Astrocyte of the cerebellum (primary cell): ENCODE results near the gene MYLIP.

Experiments used
- DNase-seq: peaks from one replicate; pipeline ENCODE4 v3.0.0-alpha.2; 2011; ENCODE audit warnings: low read depth
- H3K4me3 ChIP-seq: 2 replicates; pipeline ENCODE4 v1.5.1; 2011; ENCODE audit warnings: mild to moderate bottlenecking, low read depth, low read length, moderate library complexity
- in situ Hi-C: cut with HindIII; loops from 2 replicates; pipeline ENCODE4 v1.10.0; 2017; ENCODE audit warnings: low sequenced_read_pairs
- TF ChIP-seq, protein P1 (sequence below): IDR thresholded peaks from 2 replicates; pipeline ENCODE4 v1.5.1; 2012; ENCODE audit warnings: low read length, low read depth, moderate library complexity, mild to moderate bottlenecking; ENCODE audit errors: missing control alignments

MYLIP gene

DNA sequence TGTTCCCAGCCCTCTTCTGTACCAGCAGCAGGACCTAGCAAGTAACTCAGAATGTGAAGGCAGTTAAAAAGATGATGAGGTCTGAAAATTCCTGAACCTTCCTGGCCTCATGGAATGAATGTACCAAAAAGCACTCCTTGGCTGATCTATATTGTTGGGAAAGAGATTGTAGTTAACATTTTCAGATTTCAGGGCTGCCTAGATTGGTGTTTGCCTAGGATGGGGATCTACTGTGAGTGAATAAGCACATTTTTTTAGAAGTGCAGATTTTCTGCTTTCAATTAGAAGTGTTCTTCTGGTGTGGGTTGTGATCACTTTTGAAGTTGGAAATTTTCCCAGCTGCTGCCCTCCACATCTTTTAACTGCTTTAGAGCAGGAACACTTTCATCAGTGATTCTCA is 6.2 kb downstream of the MYLIP start:
- H3K4me3 ChIP-seq, result no peak overlapping the region
- TF ChIP-seq, protein P1, sequence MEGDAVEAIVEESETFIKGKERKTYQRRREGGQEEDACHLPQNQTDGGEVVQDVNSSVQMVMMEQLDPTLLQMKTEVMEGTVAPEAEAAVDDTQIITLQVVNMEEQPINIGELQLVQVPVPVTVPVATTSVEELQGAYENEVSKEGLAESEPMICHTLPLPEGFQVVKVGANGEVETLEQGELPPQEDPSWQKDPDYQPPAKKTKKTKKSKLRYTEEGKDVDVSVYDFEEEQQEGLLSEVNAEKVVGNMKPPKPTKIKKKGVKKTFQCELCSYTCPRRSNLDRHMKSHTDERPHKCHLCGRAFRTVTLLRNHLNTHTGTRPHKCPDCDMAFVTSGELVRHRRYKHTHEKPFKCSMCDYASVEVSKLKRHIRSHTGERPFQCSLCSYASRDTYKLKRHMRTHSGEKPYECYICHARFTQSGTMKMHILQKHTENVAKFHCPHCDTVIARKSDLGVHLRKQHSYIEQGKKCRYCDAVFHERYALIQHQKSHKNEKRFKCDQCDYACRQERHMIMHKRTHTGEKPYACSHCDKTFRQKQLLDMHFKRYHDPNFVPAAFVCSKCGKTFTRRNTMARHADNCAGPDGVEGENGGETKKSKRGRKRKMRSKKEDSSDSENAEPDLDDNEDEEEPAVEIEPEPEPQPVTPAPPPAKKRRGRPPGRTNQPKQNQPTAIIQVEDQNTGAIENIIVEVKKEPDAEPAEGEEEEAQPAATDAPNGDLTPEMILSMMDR, result no peak
- no peak for DNase-seq
- in situ Hi-C loops, result no loop called here

GRCh38 chr6:16136091-16136490 is 7.2 kb downstream of the MYLIP start:
- no peak for DNase-seq
- H3K4me3 ChIP-seq, result no peak overlapping the region
- in situ Hi-C loops, result no loop called here
- TF ChIP-seq, protein P1, result no peak

DNA sequence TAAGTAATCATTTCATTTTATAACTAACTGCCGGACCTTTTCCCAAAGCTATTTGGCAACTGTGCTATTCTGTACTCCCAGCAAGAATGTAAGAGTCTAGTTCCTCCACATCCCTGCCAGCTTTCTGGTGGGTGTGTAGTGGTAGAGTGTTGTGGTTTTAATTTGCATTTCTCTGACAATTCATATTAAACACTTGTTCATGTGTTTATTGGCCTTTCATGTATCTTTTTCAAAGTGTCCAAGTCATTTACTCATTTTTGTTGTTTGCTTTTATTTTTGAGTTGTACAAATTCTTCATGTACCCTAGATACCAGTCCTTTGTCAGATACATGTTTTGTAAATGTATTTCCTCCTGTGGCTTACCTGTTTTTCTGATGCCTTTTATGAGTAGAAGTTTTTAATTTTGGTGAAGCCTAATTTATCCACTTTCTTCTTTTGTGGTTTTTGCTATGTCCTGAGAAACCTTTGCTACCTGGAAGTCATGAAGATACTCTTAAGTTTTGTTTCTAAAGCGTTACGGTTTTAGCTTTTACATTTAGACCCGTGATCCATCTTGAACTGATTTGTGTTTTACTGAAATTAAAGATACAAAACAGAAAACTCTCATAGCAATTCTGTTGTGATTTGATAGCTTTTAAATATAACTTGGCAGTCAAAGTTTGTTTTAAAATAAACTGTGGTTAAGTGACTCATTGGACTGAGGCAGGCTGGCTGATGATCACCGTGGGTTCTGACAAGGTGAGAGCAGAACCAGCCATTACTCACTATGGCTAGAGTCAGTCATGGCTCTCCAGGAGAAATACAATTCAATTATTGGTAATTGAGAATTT is 8.0 kb downstream of the MYLIP start:
- H3K4me3 ChIP-seq, result no peak overlapping the region
- peak; percentile 90 for DNase-seq
- TF ChIP-seq, protein P1, result no peak
- in situ Hi-C loops, result no loop called here

- H3K4me3 ChIP-seq, result no peak overlapping the region
- no peak for DNase-seq
- TF ChIP-seq, protein P1, result no peak
- in situ Hi-C loops, result no loop called here
Measured at GRCh38 chr6:16137451-16137801, 8.5 kb downstream of the MYLIP start.

DNA sequence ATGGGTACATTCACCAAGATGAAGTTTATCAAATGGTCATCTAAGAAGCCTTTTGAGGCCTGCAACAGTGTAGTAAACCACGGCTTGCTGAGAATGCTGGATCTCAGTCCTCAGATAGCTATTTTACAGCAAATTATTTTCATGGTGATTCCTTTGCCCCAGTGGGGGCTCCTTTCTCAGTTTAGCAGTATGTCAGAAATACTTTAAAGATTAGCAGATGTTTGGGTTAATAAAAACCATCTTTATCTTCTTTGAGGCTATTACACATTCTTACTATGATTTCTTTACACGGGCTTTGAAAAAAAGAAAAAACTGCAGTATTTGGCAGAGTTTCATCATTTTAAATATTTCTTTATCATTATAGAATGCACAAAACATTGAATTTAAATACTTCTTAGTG is 10.7 kb downstream of the MYLIP start:
- in situ Hi-C loops, result no loop called here
- H3K4me3 ChIP-seq, result no peak overlapping the region
- no peak for DNase-seq
- TF ChIP-seq, protein P1, result no peak

GRCh38 chr6:16140607-16141006 is 11.7 kb downstream of the MYLIP start:
- TF ChIP-seq, protein P1, result no peak
- in situ Hi-C loops, result no loop called here
- H3K4me3 ChIP-seq, result no peak overlapping the region
- DNase-seq, result no peak

DNA sequence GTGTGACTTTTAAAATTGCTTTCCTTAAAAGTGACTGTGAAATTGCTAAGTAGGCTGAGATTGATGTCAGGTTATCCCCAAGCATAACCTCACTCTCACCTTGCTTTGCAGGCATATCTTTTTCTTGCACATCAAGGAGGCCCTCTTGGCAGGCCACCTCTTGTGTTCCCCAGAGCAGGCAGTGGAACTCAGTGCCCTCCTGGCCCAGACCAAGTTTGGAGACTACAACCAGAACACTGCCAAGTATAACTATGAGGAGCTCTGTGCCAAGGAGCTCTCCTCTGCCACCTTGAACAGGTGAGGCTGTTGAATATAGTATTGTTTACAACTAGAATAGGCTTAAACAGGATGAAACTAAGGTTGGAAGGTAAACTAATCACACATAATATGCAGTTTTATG is 12.6 kb downstream of the MYLIP start:
- no peak for DNase-seq
- no peak overlapping the region for H3K4me3 ChIP-seq
- in situ Hi-C loops, result no loop called here
- TF ChIP-seq, protein P1, result no peak
